Measurements from ENCODE around the gene ZNF804A.

ZNF804A gene

DNA sequence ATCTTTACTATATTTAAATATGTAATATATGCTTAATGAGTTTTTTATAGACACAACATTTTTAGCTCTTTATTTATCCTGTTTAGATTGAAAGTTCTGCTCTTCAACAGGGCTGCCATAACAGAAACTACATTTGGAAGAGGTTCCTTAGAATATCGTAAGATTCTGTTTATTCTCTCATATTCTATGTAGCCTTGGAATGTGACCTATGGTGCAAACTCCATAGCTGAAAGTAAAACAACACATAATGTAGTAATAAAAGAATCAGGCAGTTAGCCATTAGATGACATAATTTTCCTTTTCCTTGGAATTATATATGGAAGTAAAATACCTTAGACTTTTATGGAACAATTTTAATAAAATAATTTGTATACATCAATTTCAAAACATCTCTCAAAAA is 91.3 kb downstream of the ZNF804A start:
- no peak overlapping the region for H2AFZ ChIP-seq (ENCODE audit: low read depth, low read length)
- H3K4me1 ChIP-seq (ENCODE audit: insufficient read depth, low read length): peaks cover 5% of the 10 kb centered on the region
- H3K36me3 ChIP-seq (ENCODE audit: insufficient read depth, low read length): no peaks in the 10 kb centered on the region
- no peaks in the 10 kb centered on the region for H3K9me3 ChIP-seq (ENCODE audit: low read length)
- no peak overlapping the region for H3K4me3 ChIP-seq (ENCODE audit: low read length)
- H3K27me3 ChIP-seq (ENCODE audit: insufficient read depth, low read length): no peaks in the 10 kb centered on the region

DNA sequence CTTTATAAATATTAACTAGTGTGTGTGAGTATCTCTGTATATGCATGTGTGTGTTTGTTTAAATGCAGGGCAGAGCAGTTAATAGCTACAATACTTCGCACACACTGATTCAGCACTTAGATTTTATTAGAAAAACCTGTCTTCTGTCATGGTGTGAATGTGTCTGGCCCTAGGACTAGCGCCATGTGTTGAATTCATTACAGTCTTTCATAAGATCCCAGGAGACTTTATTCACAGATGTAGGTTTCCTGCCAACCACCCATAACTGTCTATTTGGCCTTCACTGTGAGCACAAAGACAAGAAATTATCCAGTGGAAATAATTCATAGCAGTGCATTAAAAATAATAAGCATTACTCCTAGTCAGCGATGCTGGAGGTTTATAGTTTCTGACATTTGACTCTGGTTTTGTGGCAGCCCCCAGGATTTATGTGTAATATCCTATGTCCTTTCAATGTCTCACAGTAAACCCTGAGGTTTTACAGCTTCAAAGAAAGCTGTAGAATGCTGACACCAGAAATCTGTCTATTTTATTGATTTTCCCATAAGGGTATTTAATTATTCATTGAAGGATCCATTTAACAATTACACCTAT is 93.9 kb downstream of the ZNF804A start:
- peaks cover 5% of the 10 kb centered on the region for H3K4me1 ChIP-seq (ENCODE audit: insufficient read depth, low read length)
- no peak overlapping the region for H3K4me3 ChIP-seq (ENCODE audit: low read length)
- no peaks in the 10 kb centered on the region for H3K9me3 ChIP-seq (ENCODE audit: low read length)

DNA sequence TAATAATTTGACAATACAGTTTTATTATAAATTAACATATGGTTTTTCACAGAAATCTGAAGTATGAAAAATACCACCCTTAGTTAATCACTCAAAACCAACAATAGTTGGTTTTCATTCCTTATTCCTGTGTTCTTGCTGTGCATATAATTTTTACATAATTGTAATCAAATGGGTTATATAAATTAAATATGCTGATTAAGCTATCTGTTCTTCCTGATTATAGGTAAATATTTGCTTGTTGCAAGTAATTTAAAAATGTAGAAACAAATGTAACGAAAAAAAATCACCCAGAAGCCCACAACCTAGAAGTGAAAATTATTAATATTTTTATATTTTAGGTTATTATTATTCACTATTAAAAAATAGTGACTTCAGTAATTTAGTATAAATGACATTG is 98.3 kb downstream of the ZNF804A start:
- Histone ChIP-seq H3K9me3 (ENCODE audit: low read length) (no peaks in the 10 kb centered on the region), H2AFZ (ENCODE audit: low read depth, low read length) (no peak overlapping the region), H3K27me3 (ENCODE audit: insufficient read depth, low read length) (no peaks in the 10 kb centered on the region), H3K4me3 (ENCODE audit: low read length) (no peak overlapping the region), H3K4me1 (ENCODE audit: insufficient read depth, low read length) (peaks cover 5% of the 10 kb centered on the region), H3K36me3 (ENCODE audit: insufficient read depth, low read length) (no peaks in the 10 kb centered on the region)

More for the DNA sequence above, 93.9 kb downstream of the ZNF804A start:
- H3K27me3 ChIP-seq (ENCODE audit: insufficient read depth, low read length): no peaks in the 10 kb centered on the region
- peak overlapping the region; percentile 57 for H2AFZ ChIP-seq (ENCODE audit: low read depth, low read length)
- no peaks in the 10 kb centered on the region for H3K36me3 ChIP-seq (ENCODE audit: insufficient read depth, low read length)

DNA sequence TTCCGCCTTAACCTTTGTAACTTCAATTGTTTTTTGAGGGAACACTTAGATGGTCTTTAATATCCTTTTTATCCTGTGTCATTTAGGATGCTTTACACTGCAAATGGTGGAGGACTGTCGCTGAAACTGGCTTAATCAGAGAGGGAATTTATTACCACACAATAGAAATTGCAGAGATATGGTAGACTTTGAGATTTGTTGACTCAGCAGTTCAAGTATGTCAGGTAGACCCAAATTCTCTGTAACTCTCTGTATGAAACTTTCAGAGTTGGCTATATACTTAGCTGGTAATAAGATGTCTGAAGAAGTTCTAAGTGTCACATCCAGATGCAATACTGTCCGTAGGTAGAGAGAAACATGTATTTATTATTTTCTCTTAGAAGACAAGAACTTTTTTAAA is 100.1 kb downstream of the ZNF804A start:
- Histone ChIP-seq H3K9me3 (ENCODE audit: low read length) (no peaks in the 10 kb centered on the region), H3K36me3 (ENCODE audit: insufficient read depth, low read length) (no peaks in the 10 kb centered on the region), H3K4me3 (ENCODE audit: low read length) (no peak overlapping the region), H3K27me3 (ENCODE audit: insufficient read depth, low read length) (no peaks in the 10 kb centered on the region), H3K4me1 (ENCODE audit: insufficient read depth, low read length) (no peaks in the 10 kb centered on the region), H2AFZ (ENCODE audit: low read depth, low read length) (no peak overlapping the region)

DNA sequence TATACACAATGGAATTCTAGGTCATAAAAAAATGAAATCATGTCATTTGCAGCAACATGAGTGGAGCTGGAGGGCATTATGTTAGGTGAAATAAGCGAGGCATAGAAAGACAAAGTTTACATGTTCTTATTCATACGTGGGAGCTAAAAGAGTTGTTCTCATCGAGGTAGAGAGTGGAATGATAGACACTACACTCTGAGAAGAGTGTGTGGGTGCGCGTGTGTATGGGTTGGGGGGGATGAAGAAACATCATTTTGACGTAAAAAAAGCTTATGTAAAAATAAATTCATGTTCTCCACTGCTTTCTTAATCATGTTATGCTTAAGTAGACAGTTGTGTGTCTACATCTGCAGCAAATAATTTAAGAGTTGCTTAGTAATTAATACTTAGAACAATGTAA is 123.6 kb downstream of the ZNF804A start:
- no peaks in the 10 kb centered on the region for H3K36me3 ChIP-seq (ENCODE audit: insufficient read depth, low read length)
- no peaks in the 10 kb centered on the region for H3K27me3 ChIP-seq (ENCODE audit: insufficient read depth, low read length)
- H3K9me3 ChIP-seq (ENCODE audit: low read length): peaks cover 6% of the 10 kb centered on the region
- H3K4me3 ChIP-seq (ENCODE audit: low read length): no peak overlapping the region
- no peaks in the 10 kb centered on the region for H3K4me1 ChIP-seq (ENCODE audit: insufficient read depth, low read length)
- no peak overlapping the region for H2AFZ ChIP-seq (ENCODE audit: low read depth, low read length)

DNA sequence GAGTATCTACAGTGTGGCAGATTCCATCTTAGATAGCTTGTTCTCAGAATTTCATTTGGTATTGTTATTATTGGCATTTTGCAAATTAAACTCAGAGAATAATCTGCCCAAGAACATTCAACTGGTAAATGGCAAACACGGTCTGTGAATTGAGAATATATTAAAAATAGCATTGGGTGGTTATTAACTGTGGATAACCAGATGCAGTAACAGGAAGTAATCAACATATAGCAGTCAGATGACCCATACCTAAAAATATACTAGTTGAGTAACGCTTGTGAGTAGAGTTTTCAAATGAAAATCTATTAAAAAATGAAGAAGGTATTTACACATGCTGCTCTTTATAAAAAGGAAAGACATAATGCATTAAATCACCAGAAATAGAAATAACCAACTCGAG is 129.5 kb downstream of the ZNF804A start:
- Histone ChIP-seq H2AFZ (ENCODE audit: low read depth, low read length) (no peak overlapping the region), H3K36me3 (ENCODE audit: insufficient read depth, low read length) (no peaks in the 10 kb centered on the region), H3K4me3 (ENCODE audit: low read length) (no peak overlapping the region), H3K4me1 (ENCODE audit: insufficient read depth, low read length) (no peaks in the 10 kb centered on the region), H3K27me3 (ENCODE audit: insufficient read depth, low read length) (no peaks in the 10 kb centered on the region), H3K9me3 (ENCODE audit: low read length) (no peaks in the 10 kb centered on the region)

DNA sequence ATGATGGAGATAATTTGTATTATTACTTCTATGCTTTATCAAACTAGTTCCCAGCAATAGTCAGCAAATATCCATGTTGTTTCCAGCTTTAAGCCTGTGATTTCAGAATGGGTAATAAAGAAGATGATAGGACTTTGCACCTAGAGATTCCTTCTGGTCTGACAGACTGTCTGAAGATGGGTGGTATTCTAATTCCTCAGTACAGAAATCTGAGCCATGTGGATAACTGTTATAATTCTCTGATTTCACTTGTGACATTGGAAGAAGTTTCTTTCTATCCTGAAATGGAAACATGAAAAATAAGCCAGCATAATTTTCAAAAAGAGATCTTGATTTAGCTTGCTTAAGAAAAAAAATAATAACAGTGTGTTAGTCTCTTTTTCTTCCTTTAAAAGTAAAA is 130.1 kb downstream of the ZNF804A start:
- Histone ChIP-seq H3K9me3 (ENCODE audit: low read length) (no peaks in the 10 kb centered on the region), H3K36me3 (ENCODE audit: insufficient read depth, low read length) (no peaks in the 10 kb centered on the region), H3K4me3 (ENCODE audit: low read length) (no peak overlapping the region), H2AFZ (ENCODE audit: low read depth, low read length) (no peak overlapping the region), H3K4me1 (ENCODE audit: insufficient read depth, low read length) (no peaks in the 10 kb centered on the region), H3K27me3 (ENCODE audit: insufficient read depth, low read length) (no peaks in the 10 kb centered on the region)

DNA sequence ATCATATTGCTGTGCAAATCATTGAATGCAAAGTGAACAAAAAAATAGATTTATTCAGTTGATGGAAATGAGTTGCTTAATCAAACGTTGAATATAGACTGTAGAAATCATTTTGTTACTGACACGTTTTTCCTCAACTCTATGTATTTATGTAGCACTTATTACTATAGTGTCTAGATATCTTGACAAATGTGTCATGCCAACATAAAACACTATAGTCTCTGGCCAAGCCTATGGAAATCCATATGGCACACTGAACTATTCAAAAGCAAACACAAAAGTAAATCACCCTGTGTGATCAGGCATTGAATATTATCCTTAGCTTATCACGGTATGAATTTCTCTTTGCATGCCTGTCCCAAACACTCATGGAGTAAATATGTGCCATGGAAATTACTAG is 131.3 kb downstream of the ZNF804A start:
- Histone ChIP-seq H3K4me3 (ENCODE audit: low read length) (no peak overlapping the region), H3K27me3 (ENCODE audit: insufficient read depth, low read length) (no peaks in the 10 kb centered on the region), H2AFZ (ENCODE audit: low read depth, low read length) (no peak overlapping the region), H3K36me3 (ENCODE audit: insufficient read depth, low read length) (no peaks in the 10 kb centered on the region), H3K4me1 (ENCODE audit: insufficient read depth, low read length) (no peaks in the 10 kb centered on the region), H3K9me3 (ENCODE audit: low read length) (no peaks in the 10 kb centered on the region)

DNA sequence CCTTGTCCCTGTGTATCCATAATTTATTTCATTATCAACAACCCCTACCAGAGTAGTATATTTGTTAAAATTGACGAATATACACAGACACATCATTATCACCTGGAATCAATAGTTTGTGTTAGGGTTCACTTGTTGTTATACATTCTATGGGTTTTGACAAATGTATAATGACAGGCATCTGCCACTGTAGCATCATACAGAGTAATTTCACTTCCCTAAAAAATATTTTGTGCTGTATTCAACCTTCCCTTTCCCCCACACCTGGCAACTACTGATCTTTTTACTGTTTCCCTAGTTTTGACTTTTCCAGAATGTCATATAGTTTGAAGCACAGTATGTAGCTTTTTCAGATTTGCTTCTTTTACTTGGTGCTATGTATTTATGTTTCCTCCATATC is 132.0 kb downstream of the ZNF804A start:
- no peak overlapping the region for H2AFZ ChIP-seq (ENCODE audit: low read depth, low read length)
- H3K9me3 ChIP-seq (ENCODE audit: low read length): no peaks in the 10 kb centered on the region
- no peak overlapping the region for H3K4me3 ChIP-seq (ENCODE audit: low read length)
- no peaks in the 10 kb centered on the region for H3K4me1 ChIP-seq (ENCODE audit: insufficient read depth, low read length)
- H3K27me3 ChIP-seq (ENCODE audit: insufficient read depth, low read length): no peaks in the 10 kb centered on the region
- H3K36me3 ChIP-seq (ENCODE audit: insufficient read depth, low read length): no peaks in the 10 kb centered on the region

DNA sequence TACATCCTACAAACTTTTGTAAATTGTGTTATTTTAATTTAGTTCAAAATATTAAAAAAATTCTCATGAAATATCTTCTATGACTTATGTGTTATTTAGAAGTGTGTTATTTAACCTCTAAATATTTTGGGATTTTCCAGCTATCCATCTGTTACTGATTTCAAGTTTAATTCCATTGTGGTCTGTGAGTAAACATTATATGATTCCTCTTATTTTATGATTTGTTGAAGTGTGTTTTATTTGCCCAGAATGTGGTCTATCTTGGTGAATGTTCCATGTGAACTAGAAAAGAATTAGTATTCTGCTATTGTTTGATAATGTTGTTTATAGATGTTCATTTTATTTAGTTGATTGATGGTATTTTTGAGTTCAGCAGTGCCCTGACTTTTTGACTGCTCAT is 136.0 kb downstream of the ZNF804A start:
- no peaks in the 10 kb centered on the region for H3K27me3 ChIP-seq (ENCODE audit: insufficient read depth, low read length)
- H3K36me3 ChIP-seq (ENCODE audit: insufficient read depth, low read length): no peaks in the 10 kb centered on the region
- H3K4me3 ChIP-seq (ENCODE audit: low read length): no peak overlapping the region
- no peaks in the 10 kb centered on the region for H3K4me1 ChIP-seq (ENCODE audit: insufficient read depth, low read length)
- H3K9me3 ChIP-seq (ENCODE audit: low read length): no peaks in the 10 kb centered on the region
- no peak overlapping the region for H2AFZ ChIP-seq (ENCODE audit: low read depth, low read length)

DNA sequence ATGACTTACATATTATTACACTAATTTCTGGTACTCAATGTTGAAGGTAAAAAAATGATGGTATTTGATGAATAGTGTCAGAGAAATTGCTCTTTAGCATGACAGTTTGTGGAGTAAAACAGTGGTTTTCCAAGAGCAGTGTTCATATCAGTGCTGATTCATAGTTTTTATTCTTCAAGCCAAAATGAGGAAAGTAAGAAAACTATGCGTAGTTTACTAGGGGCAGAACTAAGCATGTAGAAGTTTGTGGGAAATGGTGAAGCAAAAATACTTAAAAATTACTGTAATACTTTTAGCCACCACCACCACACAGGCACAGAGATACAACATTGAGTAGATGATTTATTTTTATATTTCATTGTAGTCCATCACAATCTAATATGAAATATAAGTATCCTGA is 137.3 kb downstream of the ZNF804A start:
- Histone ChIP-seq H3K36me3 (ENCODE audit: insufficient read depth, low read length) (no peaks in the 10 kb centered on the region), H3K4me3 (ENCODE audit: low read length) (no peak overlapping the region), H3K27me3 (ENCODE audit: insufficient read depth, low read length) (no peaks in the 10 kb centered on the region), H2AFZ (ENCODE audit: low read depth, low read length) (no peak overlapping the region), H3K9me3 (ENCODE audit: low read length) (no peaks in the 10 kb centered on the region), H3K4me1 (ENCODE audit: insufficient read depth, low read length) (no peaks in the 10 kb centered on the region)

DNA sequence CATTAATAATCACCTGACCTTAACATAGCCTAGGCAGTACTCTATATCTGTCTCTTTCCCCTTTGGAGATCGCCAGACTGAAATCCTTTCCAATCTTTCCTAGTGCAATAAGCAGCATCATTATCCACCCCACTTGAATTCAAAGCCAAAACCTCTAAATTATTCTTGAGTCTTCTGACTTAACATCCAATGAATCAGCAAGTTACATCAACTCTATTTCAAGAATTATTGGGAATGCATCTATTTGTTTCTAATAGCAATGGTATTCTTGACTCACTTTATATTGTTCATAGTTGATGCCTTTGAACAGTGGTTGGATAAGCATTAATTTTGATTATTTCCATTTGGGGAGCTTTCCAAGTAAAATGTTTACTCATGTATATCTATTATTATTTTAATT is 144.8 kb downstream of the ZNF804A start:
- H3K27me3 ChIP-seq (ENCODE audit: insufficient read depth, low read length): no peaks in the 10 kb centered on the region
- no peaks in the 10 kb centered on the region for H3K36me3 ChIP-seq (ENCODE audit: insufficient read depth, low read length)
- H2AFZ ChIP-seq (ENCODE audit: low read depth, low read length): no peak overlapping the region
- H3K9me3 ChIP-seq (ENCODE audit: low read length): no peaks in the 10 kb centered on the region
- no peak overlapping the region for H3K4me3 ChIP-seq (ENCODE audit: low read length)
- no peaks in the 10 kb centered on the region for H3K4me1 ChIP-seq (ENCODE audit: insufficient read depth, low read length)

DNA sequence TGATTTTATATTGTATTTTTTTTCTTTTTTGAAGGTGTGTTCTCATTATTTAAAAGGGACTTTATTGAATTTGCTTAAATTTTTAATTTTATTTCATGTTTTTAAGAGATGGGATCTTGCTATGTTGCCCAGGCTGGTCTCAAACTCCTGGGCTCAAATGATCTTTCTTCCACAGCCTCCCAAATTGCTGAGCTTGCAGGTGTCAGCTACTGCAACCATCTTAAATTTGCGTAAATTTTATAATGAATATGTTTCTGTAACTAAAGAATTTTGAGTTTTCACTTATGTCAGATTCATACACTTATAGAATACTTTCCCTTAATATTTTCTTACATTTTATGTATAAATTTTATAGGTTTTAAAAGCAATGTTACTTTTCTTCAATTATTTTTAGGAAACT is 157.8 kb downstream of the ZNF804A start:
- H3K27me3 ChIP-seq (ENCODE audit: insufficient read depth, low read length): no peaks in the 10 kb centered on the region
- H3K4me3 ChIP-seq (ENCODE audit: low read length): no peak overlapping the region
- H2AFZ ChIP-seq (ENCODE audit: low read depth, low read length): no peak overlapping the region
- H3K9me3 ChIP-seq (ENCODE audit: low read length): no peaks in the 10 kb centered on the region
- no peaks in the 10 kb centered on the region for H3K4me1 ChIP-seq (ENCODE audit: insufficient read depth, low read length)
- no peaks in the 10 kb centered on the region for H3K36me3 ChIP-seq (ENCODE audit: insufficient read depth, low read length)

DNA sequence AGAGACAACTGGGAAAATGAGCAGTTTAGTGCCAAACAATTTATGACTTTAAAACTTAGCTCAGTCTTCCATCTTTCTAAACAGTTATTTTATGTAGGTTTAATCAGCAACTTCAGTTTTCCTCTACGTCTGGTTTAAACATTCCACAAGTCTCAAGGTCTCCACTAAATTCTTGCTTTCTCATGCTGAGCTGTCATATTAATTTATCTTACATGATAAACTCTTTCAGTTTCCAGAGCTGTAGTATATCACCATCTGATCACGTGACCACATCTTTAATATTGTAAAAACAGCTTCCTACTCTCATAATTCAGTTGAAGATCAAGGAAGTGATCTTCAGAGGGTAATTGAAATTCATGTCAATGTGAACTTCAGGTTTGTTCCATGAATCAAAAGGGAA is 158.6 kb downstream of the ZNF804A start:
- H3K36me3 ChIP-seq (ENCODE audit: insufficient read depth, low read length): no peaks in the 10 kb centered on the region
- no peak overlapping the region for H2AFZ ChIP-seq (ENCODE audit: low read depth, low read length)
- H3K27me3 ChIP-seq (ENCODE audit: insufficient read depth, low read length): no peaks in the 10 kb centered on the region
- no peaks in the 10 kb centered on the region for H3K4me1 ChIP-seq (ENCODE audit: insufficient read depth, low read length)
- H3K4me3 ChIP-seq (ENCODE audit: low read length): no peak overlapping the region
- H3K9me3 ChIP-seq (ENCODE audit: low read length): no peaks in the 10 kb centered on the region
